ENCODE data around the gene MAB21L3.

The MAB21L3 gene

DNA sequence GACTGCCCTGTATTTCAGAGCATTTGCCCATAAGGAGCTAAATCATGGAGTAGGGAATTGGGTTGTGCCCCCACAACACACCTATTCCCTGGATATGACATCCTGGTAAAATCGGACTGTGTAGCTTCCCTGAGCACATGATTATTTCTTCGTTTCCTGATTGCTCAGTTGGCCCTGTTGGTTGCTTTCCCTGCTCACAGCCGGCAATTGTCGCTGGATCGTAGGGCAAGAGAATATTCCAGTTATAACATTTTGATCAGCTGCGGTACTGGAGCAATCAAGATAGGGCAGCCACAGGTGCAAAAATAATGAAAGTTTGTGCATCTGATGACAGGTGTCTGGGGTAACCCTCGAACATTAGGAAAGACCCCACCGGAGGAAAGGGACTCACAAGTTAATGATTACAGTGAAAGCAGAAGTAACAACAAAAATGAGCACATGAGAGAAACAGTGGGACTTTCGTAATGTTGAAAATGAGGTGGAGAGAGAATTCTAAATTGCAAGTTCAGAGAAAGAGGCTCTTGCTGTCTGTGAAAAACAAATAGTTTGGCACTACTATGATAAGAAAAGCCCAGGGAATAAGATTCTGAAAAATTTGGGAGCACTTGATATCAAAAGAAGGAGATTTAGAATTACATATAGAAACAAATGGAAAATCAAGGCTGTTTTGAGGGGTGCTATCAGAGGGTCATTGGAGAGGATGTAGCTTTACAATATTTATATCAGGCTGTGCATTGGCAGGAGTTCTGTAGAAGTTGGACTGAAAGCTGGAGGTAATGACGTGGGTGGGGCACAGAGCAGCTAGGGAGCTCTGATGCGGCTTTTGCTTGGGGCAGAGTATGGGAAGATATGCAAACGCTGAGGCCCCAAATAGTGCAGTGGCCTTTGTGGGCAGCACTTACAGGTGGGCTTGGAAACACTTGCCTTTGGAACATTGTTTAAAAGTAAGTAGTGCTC lies at the start of gene MAB21L3:
Gene MAB21L3, plus strand, starts transcription at position 833 of the 957 bp plus-strand sequence. CDS start 1,217 bp downstream, outside the sequence.
- Mint-ChIP-seq H3K36me3 (ENCODE audit: low read depth) (no peaks in the 10 kb centered on the region), H3K27me3 (peaks cover 4% of the 10 kb centered on the region), H3K9me3 (no peaks in the 10 kb centered on the region), H3K27ac (no peak within 1 kb of the TSS), H3K4me3 (no peak within 1 kb of the TSS), H3K4me1 (peaks cover 5% of the 10 kb centered on the region)
- ATAC-seq (no peak), DNase-seq (no peak)

DNA sequence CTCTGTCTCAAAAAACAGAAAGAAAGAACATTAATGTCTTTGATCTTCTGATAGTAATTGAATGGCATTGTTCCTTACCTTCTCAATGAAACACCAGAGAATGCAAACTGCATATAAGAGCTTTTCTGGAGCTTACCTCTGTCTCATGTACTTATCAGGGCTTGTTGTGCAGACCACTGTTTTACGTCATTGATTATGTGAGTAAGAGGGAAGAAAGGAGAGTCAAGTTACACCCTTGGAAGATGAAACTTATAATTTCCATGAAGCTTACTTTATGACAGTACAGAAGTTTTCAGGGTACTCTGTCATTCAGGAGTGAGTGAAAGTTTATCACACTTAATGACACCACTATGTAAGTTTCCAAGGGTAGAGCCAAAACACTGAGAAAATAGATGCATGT lies 49.0 kb upstream of the MAB21L3 start:
- DNase-seq (no peak), ATAC-seq (no peak)
- Mint-ChIP-seq H3K36me3 (ENCODE audit: low read depth) (no peaks in the 10 kb centered on the region), H3K9me3 (peaks cover 10% of the 10 kb centered on the region), H3K4me1 (no peaks in the 10 kb centered on the region), H3K4me3 (no peak overlapping the region), H3K27ac (no peak overlapping the region), H3K27me3 (peaks cover 11% of the 10 kb centered on the region)

DNA sequence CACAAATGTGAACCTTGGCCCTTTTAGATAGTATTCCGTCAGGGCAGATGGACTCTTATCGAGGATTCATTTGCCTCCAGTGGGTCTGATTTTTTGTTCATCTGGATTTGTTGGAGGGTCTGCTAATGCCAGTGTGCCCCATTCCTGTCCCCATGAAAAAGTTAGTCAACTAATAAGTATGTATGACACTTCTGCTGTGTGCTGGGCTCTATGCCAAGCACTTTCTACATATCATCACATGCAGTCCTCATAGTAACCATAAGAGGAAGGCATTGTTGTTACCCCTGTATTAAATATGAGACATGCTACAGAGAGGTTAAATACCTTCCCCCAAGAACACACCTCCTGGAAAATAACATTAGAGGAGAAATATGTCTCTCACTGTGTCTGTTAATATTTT lies 46.6 kb upstream of the MAB21L3 start:
- H3K27ac Mint-ChIP-seq, result no peak overlapping the region
- no peaks in the 10 kb centered on the region for H3K4me1 Mint-ChIP-seq
- ATAC-seq (no peak), DNase-seq (no peak)
- no peak overlapping the region for H3K4me3 Mint-ChIP-seq
- peaks cover 15% of the 10 kb centered on the region for H3K27me3 Mint-ChIP-seq
- no peaks in the 10 kb centered on the region for H3K36me3 Mint-ChIP-seq (ENCODE audit: low read depth)
- H3K9me3 Mint-ChIP-seq, result no peaks in the 10 kb centered on the region

DNA sequence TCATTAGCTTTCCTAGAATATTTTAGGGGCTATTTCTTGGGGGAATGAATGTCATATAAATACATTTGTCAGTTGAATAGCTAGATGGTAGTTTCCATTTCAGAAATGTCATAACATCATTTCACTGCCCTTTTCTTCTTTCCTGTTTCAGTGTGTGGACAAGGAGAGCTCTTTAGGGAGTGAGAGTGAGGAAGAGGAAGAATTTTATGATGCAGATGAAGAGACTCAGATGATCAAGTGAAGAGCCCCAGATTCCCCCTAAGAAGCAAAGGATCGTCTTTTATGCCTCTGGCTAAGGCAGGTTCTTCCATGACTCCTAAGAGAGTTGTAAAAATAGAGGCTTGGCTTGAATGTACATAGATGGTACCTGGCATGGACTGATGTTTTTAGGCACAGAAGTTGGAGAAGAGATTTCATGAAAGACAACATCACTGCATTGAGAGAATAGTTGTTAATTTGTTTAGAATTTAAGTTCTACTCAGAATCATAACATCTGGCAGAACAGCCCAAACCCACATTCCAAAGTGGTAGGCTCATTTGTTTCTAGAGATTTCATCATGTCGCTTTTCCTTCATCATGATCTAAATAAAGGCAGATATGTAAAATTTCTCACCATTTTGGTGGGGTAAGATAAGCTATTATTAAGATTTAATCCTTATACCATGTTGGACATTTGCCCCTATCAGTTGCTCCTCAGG lies 44.2 kb upstream of the MAB21L3 start:
- H3K4me1 Mint-ChIP-seq, result no peaks in the 10 kb centered on the region
- ATAC-seq (no peak), DNase-seq (no peak)
- H3K4me3 Mint-ChIP-seq, result no peak overlapping the region
- H3K27ac Mint-ChIP-seq, result no peak overlapping the region
- no peaks in the 10 kb centered on the region for H3K9me3 Mint-ChIP-seq
- H3K36me3 Mint-ChIP-seq (ENCODE audit: low read depth), result no peaks in the 10 kb centered on the region
- peaks cover 17% of the 10 kb centered on the region for H3K27me3 Mint-ChIP-seq

DNA sequence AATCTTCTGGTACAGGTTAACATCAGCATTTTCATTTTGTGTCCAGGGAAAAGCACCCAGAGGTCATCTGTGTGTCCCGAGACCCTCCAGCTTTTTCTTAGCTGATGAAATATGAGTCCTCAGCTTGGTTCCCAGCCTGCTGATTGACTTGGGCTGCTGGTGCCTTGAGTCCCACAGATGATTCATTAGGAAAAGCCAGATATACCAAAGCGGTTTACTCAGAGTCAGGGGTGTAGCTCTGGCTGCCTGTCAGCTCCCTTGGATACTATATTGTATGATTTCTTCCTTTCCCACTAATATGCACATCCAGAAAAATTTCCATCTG lies 43.7 kb upstream of the MAB21L3 start:
- ATAC-seq, result no peak
- H3K9me3 Mint-ChIP-seq, result no peaks in the 10 kb centered on the region
- no peak overlapping the region for H3K4me3 Mint-ChIP-seq
- no peak overlapping the region for H3K27ac Mint-ChIP-seq
- peaks cover 17% of the 10 kb centered on the region for H3K27me3 Mint-ChIP-seq
- H3K36me3 Mint-ChIP-seq (ENCODE audit: low read depth), result no peaks in the 10 kb centered on the region
- no peaks in the 10 kb centered on the region for H3K4me1 Mint-ChIP-seq
- DNase-seq, result no peak

DNA sequence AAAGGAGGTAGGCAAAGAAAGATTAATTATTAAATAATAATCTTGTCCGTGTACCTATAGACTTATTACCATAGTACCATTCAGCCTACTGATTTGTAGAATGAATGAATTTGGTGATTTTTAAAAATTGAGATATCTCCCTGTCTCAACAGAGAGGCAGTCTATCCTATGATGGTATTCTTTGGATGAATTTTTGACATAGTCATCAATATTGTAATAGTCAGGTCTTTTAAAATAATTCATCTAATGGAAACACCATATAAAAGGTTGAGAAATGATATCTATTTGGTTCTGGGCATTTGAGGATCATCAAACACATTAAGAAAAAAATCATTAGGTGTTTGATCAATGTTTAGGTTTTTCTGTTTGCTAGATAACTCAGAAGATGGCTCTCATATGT lies 35.6 kb upstream of the MAB21L3 start:
- no peak overlapping the region for H3K4me3 Mint-ChIP-seq
- no peaks in the 10 kb centered on the region for H3K4me1 Mint-ChIP-seq
- H3K27me3 Mint-ChIP-seq, result peaks cover 2% of the 10 kb centered on the region
- no peak overlapping the region for H3K27ac Mint-ChIP-seq
- no peaks in the 10 kb centered on the region for H3K9me3 Mint-ChIP-seq
- no peak for DNase-seq
- no peak for ATAC-seq
- H3K36me3 Mint-ChIP-seq (ENCODE audit: low read depth), result no peaks in the 10 kb centered on the region

DNA sequence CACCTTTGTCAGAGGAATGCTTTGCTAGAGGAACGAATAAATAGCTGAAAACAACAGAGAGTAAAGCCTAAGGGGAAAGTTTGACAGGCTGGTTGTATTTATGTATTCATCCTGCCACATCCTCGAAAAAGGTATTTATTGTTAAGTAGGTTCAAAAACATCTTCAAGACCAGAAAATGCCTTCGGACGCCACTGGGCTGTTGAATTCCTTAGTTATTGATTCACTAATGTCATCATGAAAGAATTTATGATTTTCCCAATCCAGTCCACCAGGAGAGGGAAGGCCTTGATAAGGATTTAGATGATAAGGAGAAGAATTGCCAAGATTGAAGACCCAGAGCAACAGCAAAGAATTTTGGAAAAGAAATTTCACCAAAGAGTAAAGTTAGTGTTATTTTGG lies 35.2 kb upstream of the MAB21L3 start:
- ATAC-seq, result no peak
- DNase-seq, result no peak
- Mint-ChIP-seq H3K27me3 (peaks cover 5% of the 10 kb centered on the region), H3K36me3 (ENCODE audit: low read depth) (no peaks in the 10 kb centered on the region), H3K9me3 (no peaks in the 10 kb centered on the region), H3K27ac (no peak overlapping the region), H3K4me3 (no peak overlapping the region), H3K4me1 (no peaks in the 10 kb centered on the region)

DNA sequence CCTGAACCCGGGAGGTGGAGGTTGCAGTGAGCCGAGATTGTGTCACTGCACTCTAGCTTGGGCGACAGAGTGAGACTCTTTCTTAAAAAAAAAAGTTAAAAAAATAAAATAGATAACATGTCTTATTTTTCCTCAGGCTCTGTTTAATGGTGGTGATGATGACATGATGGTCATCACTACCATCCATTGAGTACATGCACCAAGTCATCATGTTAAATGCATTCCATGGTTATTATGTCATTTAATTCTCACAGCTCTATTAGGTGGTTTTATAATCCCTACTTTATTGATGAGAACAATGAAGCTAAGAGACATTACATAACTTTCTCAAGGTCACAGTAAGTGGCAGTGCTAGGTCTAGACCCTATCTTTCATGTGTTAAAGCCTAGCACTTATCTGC lies 34.4 kb upstream of the MAB21L3 start:
- H3K9me3 Mint-ChIP-seq, result no peaks in the 10 kb centered on the region
- no peak overlapping the region for H3K27ac Mint-ChIP-seq
- no peak for DNase-seq
- no peaks in the 10 kb centered on the region for H3K36me3 Mint-ChIP-seq (ENCODE audit: low read depth)
- peaks cover 5% of the 10 kb centered on the region for H3K27me3 Mint-ChIP-seq
- H3K4me3 Mint-ChIP-seq, result no peak overlapping the region
- ATAC-seq, result no peak
- no peaks in the 10 kb centered on the region for H3K4me1 Mint-ChIP-seq

DNA sequence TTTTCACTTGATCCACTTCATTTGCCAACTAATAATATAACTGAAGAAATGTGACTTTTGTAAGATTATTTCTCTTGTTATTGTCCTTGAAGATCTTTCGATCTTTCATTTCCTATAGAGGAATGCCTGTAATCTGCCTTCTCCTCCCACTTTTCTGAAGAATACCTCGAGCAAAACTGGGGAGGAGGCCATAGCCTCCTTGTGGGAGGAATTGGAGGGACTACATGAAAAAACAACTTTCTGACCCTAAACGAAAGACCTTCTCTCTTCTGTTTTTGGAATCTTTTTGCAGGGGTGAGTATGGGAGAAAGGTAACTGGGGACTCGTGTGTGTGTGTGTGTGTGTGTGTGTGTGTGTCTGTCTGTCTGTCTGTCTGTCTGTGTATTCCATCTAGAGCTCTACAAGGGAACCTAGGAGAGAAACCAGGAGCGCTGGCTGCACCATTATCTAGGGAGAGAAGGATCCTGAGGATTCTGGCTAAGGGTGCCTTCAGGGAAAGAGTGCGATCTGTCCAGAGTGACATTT lies 32.4 kb upstream of the MAB21L3 start:
- H3K27me3 Mint-ChIP-seq, result peaks cover 8% of the 10 kb centered on the region
- H3K4me1 Mint-ChIP-seq, result no peaks in the 10 kb centered on the region
- no peak overlapping the region for H3K4me3 Mint-ChIP-seq
- no peak for ATAC-seq
- no peaks in the 10 kb centered on the region for H3K36me3 Mint-ChIP-seq (ENCODE audit: low read depth)
- H3K9me3 Mint-ChIP-seq, result no peaks in the 10 kb centered on the region
- H3K27ac Mint-ChIP-seq, result no peak overlapping the region
- DNase-seq, result no peak

DNA sequence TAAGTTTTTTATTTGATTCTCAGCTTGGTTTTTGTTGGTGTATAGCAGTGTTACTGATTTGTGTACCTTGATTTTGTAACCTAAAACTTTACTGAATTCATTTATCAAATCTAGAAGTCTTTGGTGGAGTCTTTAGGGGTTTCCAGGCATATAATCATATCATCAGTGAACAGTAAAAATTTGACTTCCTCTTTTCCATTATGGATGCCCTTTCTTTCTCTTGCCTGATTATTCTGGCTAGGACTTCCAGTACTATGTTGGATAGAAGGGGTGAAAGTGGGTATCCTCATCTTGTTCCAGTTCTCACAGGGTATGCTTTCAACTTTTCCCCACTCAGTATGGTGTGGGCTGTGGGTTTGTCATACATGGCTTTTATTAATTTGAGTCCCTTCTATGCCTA lies 23.6 kb upstream of the MAB21L3 start:
- DNase-seq, result no peak
- H3K36me3 Mint-ChIP-seq (ENCODE audit: low read depth), result no peaks in the 10 kb centered on the region
- no peak overlapping the region for H3K4me3 Mint-ChIP-seq
- H3K27me3 Mint-ChIP-seq, result peaks cover 14% of the 10 kb centered on the region
- ATAC-seq, result no peak
- H3K27ac Mint-ChIP-seq, result no peak overlapping the region
- peaks cover 38% of the 10 kb centered on the region for H3K9me3 Mint-ChIP-seq
- no peaks in the 10 kb centered on the region for H3K4me1 Mint-ChIP-seq

DNA sequence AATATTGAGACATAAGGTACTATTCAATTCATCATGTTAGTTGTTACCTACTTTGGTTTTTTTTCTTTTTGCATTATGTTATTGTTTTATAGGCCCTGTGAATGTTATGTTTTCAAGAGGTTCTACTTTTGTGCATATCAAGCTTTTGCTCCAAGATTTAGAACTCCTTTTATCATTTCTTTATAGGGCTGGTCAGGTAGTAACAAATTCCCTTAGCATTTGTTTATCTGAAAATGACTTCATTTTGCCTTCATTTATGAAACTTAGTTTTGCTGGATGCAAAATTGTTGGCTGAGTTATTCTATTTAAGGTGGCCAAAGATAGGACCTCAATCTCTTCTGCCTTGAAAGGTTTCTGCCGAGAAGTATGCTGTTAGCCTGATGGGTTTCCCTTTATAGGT lies 21.3 kb upstream of the MAB21L3 start:
- Mint-ChIP-seq H3K27me3 (peaks cover 17% of the 10 kb centered on the region), H3K36me3 (ENCODE audit: low read depth) (no peaks in the 10 kb centered on the region), H3K4me1 (no peaks in the 10 kb centered on the region), H3K9me3 (peaks cover 38% of the 10 kb centered on the region), H3K4me3 (no peak overlapping the region), H3K27ac (no peak overlapping the region)
- DNase-seq (no peak), ATAC-seq (no peak)

DNA sequence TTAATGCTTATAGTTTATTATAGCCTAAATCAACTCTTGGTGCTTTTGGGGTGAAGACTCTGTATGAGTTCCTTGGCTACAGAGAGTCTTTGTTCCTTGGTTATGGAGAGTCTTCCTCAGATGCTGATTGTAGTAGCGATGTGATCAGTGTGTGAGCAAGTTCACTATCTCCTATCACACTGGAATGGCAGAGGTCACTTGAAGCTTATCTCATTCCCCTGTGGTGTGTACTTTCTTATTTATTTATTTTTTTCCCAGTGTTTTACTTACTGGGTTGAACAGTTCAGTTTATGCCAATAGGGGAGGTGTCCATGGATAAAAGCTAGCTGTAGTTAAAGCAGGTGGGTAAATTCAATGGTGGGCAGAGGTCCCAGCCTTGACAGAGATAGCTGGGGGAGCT lies 20.1 kb upstream of the MAB21L3 start:
- Mint-ChIP-seq H3K27me3 (peaks cover 19% of the 10 kb centered on the region), H3K4me3 (no peak overlapping the region), H3K27ac (no peak overlapping the region), H3K36me3 (ENCODE audit: low read depth) (no peaks in the 10 kb centered on the region), H3K9me3 (peaks cover 38% of the 10 kb centered on the region), H3K4me1 (no peaks in the 10 kb centered on the region)
- ATAC-seq (no peak), DNase-seq (no peak)

DNA sequence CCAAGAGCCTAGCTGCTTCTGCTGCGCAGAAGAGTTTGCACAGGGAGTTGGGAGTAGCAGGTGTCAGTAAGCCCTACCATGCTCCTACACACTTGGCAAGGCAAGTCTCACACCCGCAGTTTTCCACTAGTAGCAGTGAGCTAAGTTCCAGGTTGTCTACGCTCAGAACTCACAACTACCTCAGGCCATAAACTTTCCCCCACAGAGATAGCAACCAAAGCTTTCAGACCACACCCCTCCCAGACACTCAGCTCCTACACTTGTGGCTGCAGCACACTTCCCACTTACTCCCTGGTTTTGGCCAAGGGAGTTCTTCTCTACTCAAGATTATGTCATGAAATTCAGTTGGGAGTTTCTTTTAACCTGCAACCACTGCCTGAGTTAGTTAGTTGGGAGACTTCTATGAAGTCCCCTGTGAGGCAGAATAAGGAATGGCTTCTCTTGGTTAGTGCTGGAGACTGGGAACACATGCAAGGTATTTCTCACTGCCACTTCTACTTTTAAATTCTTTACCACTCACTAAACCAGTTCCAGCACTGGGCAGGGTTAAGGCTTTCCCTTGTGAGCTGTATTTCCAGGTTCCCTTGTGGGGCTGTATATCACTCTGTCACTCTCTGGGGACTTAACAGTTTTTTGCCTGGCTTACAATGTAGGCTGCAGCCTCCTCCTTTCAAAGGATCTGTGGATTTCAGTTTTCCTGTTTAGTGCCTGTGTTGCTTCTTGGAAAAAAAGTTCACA lies 18.3 kb upstream of the MAB21L3 start:
- H3K4me1 Mint-ChIP-seq, result no peaks in the 10 kb centered on the region
- H3K27ac Mint-ChIP-seq, result no peak overlapping the region
- ATAC-seq (no peak), DNase-seq (no peak)
- no peak overlapping the region for H3K4me3 Mint-ChIP-seq
- peaks cover 21% of the 10 kb centered on the region for H3K27me3 Mint-ChIP-seq
- H3K9me3 Mint-ChIP-seq, result peaks cover 38% of the 10 kb centered on the region
- peaks cover 2% of the 10 kb centered on the region for H3K36me3 Mint-ChIP-seq (ENCODE audit: low read depth)

DNA sequence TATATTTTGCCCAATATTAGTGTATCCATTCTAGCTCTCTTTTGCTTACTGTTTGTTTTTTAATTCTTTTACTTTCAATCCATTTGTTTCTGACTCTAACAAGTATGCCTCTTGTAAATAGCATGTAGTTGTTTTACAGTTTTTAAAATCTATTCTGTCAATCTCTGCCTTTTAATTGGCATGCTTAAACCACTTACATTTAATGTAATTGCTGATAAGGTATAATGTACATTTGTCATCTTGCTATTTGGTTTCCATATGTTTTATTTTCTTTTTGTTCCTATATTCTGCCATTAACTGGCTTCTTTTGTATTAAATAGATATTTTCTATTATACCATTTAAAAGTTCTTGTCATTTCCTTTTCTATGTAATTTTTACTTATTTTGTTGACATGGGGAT lies 16.2 kb upstream of the MAB21L3 start:
- H3K36me3 Mint-ChIP-seq (ENCODE audit: low read depth), result peaks cover 2% of the 10 kb centered on the region
- ATAC-seq (no peak), DNase-seq (no peak)
- H3K9me3 Mint-ChIP-seq, result peaks cover 19% of the 10 kb centered on the region
- H3K27me3 Mint-ChIP-seq, result peaks cover 13% of the 10 kb centered on the region
- H3K27ac Mint-ChIP-seq, result no peak overlapping the region
- no peaks in the 10 kb centered on the region for H3K4me1 Mint-ChIP-seq
- H3K4me3 Mint-ChIP-seq, result no peak overlapping the region

Data from activated naive CD8-positive, alpha-beta T cell treated with anti-CD3 and anti-CD28 coated beads, Interleukin-2, amount 50 U/mL, for 24 hours (primary cell).